GM12872 (cell line): ENCODE results near the gene TTC9C.

Experiments used
- TF ChIP-seq, protein P1 (sequence below): IDR thresholded peaks from 3 replicates; pipeline ENCODE4 v1.5.1; 2011; ENCODE audit warnings: low read depth, mild to moderate bottlenecking, low read length, moderate library complexity; ENCODE audit not compliant: insufficient read depth

The TTC9C gene

DNA sequence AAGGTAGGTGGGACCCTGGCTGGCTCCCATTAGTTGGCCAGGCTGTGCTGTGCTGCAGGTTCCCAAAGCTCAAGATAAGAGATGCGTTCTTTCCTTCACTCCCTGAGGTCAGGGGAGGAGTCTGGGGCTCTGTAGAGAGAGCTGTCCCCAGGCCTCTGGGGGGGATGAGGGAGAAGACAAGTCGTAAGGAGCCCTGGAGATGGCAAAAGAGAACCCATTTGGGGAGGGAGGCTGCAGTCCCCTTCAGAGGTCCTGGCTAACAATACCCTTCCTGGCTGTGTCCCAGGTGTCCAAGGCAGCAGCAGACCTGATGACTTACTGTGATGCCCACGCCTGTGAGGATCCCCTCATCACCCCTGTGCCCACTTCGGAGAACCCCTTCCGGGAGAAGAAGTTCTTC is 19.9 kb upstream of the TTC9C start:
- TF ChIP-seq, protein P1, sequence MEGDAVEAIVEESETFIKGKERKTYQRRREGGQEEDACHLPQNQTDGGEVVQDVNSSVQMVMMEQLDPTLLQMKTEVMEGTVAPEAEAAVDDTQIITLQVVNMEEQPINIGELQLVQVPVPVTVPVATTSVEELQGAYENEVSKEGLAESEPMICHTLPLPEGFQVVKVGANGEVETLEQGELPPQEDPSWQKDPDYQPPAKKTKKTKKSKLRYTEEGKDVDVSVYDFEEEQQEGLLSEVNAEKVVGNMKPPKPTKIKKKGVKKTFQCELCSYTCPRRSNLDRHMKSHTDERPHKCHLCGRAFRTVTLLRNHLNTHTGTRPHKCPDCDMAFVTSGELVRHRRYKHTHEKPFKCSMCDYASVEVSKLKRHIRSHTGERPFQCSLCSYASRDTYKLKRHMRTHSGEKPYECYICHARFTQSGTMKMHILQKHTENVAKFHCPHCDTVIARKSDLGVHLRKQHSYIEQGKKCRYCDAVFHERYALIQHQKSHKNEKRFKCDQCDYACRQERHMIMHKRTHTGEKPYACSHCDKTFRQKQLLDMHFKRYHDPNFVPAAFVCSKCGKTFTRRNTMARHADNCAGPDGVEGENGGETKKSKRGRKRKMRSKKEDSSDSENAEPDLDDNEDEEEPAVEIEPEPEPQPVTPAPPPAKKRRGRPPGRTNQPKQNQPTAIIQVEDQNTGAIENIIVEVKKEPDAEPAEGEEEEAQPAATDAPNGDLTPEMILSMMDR, result no peak

DNA sequence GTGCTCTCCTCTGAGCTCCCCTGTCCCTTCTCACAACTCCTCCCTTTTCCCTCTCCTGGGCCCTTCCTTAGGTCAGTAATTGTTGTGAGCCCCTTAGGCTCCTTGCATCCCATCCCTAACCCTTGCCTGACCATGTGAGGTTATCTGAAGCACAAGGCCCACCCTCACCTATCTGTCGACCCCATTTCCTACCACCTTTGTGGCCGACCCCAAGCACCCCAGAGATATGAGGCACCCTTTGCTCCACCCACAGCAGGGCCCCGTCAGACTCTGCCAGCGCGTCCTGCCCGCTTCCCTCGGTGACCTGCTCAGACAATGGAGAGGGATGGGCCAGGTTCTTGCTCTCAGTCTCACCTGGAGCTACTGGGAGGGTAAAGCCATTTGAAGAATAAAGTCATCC is 19.5 kb upstream of the TTC9C start:
- TF ChIP-seq, protein P1, result no peak

DNA sequence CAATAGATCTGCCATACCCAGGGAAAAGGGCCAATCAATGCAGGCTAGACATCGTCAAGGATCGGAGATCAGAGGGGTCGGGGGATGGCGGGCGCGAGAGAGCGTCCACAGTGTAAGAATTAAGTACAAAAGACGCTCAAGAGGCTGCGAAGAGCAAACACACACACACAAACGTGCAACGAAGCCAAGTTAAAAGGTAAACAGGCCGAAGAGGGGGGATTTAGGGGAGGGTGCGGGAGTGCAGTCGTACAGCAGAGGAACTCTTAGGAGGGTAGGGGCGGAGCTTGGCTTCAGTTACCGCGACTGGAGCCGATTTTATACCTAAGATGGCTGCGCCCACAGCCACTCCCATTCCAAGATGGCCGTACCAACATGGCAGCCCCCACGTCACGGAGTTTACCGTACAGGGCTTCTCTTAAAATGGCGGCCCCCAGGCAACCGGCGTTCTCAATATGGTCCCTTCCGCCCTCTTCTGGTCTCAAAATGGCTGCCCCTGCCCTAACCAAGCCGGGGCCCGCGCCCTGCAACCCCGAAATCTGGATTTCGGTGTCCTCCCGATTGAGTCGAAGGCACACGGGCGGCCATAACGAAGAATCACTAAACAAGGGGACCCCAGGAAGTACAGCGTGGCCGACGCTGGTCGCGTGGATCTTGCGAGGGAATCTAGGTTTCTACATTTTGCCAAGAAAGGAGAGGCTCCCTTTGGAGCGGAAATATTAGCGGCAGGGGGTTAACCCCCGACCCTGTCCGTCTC is 18.9 kb upstream of the TTC9C start:
- TF ChIP-seq, protein P1, result no peak

DNA sequence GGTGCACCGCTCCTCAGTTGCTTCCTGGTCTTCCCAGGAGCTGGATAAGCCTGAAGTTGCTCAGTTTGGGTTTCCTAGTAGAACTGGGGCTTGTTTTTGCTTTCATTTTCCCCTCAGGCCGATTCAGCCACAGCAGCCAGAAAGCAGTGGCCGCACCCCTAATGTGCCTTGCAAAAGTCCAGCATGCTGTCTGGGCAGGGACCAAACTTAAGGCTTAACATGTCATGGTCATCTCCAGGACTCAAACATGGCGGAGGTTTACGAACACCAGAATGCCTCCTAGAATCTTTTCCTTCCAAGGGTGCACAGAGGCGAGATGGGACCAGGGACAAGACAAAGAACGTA is 18.3 kb upstream of the TTC9C start:
- TF ChIP-seq, protein P1, result no peak

DNA sequence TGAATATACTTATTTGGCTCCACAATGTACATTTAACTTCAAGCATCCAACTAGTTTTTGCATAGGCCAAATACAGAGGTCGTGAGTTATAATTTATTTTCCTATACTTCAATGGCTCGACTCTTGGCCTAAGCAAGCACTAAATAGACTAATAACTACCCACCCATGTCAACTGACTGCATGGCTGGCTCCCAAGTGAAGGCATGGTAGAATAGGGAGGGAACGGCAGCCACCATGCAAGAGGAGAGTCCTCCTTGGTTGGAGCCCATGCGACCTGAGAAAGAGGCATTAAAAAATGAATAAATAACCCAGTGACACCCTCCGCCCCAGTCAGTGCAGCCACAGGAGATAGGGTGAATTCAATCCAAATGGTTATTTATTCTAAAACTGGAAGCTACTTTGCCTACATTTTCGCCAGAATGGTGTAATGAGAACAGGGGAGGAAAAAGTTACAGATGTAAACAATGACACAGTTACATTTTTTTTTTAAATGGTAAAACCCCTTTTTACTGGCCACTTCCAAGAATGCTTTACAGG is 15.9 kb upstream of the TTC9C start:
- TF ChIP-seq, protein P1, result no peak

DNA sequence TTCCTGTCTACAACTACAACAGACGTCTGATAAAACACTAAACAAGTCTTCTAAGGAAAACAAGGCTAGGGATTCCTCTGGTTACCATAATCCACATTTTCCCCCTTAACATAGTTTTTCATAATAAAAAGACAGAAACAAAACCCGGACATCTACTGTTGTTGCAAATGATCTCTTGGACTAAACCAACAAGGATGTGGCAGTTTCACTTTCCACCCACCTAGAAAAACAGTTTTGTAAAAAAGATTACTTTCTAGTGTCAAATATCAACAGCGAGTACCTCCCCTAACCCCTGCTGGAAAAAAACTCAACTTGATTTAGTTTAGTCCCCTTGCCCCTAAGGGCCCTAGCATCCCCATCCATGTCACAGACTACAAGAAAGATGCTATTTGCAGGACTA is 15.4 kb upstream of the TTC9C start:
- TF ChIP-seq, protein P1, result no peak

DNA sequence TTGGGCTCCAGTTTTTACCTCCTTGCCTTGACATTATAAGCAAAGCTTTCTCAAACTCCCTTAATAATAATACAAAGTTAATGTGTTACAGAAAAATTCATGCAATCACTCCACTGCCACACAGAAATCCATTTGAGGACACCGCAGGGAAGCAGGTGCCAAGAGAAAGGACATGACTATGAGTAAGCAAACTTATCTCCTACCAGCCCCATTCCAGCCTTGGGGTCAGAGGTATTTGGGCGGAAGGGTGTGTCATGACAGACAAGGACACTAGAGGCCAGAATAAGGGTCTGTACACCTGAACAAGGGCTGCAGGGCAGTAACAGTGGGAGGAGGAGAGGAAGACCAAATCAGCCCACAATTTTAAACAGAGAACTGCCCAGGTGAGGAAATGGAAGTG is 14.9 kb upstream of the TTC9C start:
- TF ChIP-seq, protein P1, result no peak
